HG03280 (cell line): ENCODE data around the gene OGFOD2.
"Not testable (repeated sequence)": the region's sequence is repeated elsewhere in the genome, so short reads cannot be mapped to it uniquely, and the experiment has no call there.

Experiments
- ATAC-seq: cut with Tn5 transposase; IDR thresholded peaks from one replicate; pipeline ENCODE4 v1.9.1; 2021; ENCODE audit warnings: mild to moderate bottlenecking, moderate library complexity; ENCODE audit not compliant: unreplicated experiment

OGFOD2 gene

DNA sequence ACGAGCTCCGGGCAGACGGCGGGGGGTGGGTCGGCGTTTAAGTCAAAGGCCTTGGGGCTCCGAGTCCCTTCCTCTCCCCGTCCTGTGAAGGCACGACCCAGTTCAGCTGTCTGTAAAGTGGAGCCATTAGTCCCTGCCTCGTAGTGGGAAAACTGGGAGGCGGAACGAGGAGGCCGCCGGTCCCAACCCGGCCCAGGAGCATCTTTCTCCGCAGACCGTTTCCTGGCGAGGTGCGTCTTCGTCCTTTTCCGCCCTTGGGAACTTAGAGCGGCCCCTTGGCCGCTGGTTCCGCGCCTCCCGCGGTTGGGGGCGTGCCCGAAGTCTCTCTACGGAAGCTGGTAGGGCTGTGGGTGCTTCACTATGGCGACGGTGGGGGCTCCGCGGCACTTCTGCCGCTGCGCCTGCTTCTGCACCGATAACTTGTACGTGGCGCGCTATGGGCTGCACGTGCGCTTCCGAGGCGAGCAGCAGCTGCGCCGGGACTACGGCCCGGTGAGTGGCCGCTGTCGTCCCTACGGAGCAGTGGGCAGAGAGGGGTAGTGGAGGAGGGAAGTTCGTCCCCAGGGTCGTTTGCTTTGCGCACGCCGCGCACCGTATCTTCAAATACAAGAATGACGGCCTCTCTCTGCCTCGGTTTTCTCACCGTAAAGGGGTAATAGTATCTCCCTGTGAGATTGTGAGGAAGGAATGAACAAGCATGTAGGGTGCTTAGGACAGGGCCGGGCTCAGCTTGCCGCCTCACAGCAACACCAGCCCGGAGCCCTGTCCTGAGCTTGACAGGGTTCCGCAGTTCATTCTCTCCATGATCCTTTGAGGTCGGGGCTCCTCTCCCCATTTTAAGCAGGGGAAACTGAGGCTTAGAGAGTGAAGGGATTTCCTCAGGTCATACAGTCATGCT, at the start of gene OGFOD2:
Gene OGFOD2, plus strand, starts transcription at position 353 of the 898 bp plus-strand sequence. Its CDS starts 8 bp downstream, at position 361.
- peak; percentile 81 for ATAC-seq

DNA sequence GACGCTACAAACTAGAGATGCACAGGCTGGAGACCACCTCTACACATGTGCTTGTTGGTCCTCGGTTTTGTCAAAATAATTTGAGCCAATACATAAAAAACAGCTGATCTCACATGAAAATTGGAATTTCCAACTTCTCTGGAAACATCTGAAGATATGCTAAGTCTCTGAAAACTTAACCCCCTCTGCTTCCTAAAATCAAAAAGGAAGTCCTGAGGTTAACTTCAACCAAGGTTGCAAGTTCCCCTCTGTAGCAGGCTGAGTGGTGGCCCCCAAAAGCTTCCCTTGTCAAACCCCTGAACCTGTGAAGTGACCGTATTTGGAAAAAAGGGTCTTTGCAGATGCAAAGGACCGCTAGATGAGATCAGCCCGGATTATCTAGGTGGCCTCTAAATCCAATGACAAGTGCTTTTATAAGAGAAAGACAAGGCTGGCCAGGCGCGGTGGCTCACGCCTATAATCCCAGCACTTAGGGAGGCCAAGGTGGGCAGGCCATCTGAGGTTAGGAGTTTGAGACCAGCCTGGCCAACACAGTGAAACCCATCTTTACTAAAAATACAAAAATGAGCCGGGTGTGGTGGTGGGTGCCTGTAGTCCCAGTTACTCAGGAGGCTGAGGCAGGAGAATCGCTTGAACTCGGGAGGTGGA, 47.2 kb upstream of the OGFOD2 start:
- no peak for ATAC-seq

DNA sequence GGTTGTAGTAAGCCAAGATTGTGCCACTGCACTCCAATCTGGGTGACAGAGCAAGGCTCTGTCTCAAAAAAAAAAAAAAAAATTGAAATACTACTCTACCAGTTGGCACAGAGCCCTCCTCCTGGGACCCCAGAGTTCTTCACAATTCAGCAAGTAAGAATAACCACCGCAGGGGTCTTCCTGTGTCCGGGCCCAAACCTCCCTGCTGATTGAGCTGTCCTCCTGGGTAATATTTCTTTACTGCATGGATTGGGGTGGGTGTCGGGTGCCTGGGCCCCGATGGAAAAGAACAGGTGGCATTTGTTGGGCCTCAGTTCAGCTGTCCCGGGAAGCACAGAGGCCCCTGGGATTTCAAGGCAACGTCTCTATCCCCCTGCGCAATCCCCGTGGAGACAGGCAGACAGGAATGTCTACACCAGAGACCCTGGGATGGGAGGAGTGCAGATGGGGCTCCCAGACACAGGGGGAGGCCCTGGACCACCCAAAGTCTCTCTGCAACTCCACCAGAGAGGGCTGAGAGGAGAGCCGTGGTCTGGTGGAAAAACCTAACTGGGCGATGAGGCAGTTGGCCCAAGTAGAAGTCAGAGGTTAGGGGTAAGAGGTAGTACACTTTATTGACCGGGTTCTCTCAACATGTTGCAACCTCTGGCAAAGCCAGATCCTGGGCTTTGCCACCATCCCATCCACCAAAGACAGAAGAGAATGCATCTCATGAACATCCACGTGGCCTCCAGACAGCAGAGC, 46.5 kb upstream of the OGFOD2 start:
- ATAC-seq: no peak

DNA sequence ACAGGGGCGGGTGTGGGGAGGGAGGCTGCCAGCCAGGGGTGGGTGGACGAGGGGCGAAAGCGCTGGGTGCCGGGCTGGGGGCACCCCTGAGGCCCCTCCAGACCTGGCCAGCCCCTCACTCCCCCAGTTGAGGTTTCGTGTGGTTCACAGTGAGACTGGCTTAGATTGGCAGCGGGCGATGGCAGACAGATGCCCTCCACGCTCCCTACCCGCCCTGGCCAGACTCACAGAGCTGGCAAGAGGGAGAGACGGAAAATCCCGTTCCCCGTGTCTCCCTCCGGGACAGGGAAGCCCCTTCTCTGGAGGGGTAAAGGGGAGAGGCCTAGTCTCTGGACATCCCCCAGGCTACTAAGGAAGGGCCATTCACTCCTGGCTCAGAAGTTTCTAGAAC, 45.9 kb upstream of the OGFOD2 start:
- no peak for ATAC-seq

DNA sequence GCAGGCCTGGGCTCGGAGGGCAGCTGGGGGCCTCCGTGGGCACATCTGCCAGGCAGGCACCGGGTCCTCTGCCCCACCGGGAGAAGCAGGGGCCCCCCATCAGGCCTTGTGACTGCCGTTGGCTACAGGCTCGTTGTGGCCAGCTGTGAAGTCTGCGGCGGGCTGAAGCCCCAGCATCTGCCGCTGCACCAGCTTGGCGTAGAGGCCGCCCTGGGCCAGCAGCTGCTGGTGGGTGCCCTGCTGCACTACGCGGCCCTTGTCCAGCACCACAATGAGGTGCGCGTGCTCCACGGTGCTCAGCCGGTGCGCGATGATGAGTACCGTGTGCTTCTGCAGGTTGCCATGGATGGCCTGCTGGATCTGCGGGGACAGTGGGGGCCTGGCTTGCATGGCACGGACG, 45.2 kb upstream of the OGFOD2 start:
- ATAC-seq: no peak

DNA sequence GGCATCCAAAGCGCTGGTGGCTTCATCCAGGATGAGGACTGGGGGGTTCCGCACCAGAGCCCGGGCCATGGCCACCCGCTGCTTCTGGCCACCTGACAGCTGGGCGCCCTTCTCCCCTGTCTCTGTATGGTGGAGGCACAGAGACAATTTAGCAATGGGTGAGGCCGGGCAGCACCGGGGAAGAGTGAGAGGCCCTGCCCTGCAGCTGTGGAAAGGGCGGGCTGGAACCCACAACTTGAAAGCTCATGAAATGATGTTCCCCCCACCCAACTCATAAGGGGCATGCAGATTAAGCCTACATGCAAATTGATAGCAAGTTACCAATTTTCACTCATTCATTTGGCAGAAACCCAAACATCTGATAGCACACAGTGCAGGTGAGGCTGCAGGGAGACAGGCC, 42.8 kb upstream of the OGFOD2 start:
- no peak for ATAC-seq

DNA sequence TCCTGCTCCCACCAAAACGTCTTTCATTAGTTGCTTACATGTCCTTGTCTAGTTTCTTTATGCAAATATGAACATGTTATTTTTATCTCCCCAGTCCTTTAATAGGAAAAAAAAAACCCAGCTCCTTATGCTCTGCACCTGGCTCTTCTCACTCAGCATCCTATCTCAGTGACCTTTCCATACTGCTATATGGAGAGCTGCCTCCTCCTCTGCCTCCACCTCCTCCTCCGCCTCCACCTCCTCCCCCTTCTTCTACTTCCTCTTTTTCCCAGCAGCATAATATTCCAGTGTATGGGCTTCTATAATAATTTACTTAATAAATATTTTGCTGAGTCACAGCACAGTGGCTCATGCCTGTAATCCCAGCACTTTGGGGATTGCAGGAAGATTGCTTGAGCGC, 40.3 kb upstream of the OGFOD2 start:
- no peak for ATAC-seq

DNA sequence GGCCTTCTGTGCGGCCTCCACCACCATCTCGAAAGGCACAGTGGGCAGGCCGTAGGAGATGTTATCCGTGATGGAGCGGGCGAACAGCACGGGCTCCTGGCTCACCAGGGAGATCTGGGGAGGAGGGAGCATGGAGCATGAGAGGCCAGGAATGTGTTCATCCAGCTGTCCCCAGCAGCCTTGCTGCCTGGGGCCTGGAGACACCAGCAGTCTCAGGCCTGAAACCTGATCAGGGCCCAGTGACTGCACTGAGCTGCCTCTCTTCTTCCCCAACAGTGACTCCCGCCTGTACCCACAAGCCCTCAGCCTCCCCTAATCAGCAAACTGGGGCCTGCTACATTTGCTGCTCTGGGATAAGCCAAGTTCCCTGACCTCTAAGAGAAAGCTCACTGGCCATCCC, 39.7 kb upstream of the OGFOD2 start:
- ATAC-seq: no peak

DNA sequence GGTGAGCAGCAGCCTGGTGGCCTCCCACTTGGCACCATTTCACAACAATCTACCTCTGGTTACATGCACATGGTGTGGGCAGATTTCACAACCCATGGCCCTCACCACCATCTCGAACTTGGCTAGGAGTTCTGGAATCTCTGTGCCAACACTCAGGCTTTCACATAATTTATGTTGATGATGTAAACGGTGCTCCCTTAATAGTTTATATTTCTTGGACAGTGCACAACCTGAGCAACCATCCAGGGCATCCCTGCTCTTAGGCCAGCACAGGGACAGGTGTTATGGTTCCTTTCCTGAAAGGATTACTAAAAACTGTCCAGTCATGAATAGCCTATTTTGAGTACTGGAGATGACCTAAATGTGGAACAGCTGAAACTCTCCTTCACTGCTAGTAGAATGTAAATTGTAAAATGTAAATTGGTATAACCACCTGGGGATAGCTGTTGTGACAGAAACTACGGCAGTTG, 37.4 kb upstream of the OGFOD2 start:
- no peak for ATAC-seq

DNA sequence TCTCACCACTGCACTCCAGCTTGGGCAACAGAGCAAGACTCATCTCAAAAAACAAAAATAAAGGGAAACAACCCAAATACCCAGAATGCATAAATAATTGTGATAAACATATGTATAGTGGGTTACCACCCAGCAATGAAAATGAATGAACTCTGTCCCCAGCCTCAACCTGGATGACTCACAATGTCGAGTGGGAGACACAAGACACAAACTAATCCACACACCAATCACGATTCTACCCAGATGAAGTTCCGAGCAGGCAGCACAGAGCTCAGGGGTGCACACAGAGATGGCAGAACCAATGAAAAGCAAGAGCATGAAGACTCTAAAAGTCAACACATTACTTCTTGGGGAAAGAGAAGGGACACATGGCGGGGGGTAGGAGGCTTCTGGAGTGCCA, 35.9 kb upstream of the OGFOD2 start:
- ATAC-seq: no peak

DNA sequence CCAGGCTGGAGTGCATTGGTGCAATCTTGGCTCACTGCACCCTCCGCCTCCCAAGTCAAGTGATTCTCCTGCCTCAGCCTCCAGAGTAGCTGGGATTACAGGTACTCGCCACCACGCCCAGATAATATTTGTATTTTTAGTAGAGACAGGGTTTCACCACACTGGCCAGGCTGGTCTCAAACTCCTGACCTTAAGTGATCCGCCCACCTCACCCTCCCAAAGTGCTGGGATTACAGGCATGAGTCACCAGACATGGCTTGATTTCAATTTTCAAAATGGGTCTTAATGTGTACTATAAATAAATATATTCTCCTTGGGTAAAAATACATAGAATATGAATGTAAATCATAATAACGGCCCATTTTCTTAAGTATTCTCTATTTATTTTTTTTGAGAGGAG, 33.7 kb upstream of the OGFOD2 start:
- not testable (repeated sequence) for ATAC-seq

DNA sequence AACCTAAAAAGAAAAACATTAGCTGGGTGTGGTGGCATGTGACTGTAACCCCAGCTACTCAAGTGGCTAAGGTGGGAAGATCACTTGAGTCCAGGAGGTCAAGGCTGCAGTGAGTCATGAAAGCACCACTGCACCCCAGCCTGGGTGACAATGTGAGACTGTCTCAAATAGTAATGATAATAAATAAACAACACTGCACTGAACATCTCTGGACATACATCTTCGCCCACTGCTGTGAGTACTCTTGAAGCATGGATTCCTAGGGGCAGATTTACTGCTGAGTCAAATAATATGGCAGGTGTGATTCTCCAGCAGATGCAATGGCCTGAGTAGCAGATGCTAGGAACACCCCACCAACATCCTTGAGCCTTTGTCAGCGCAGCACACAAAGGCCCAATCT, 32.4 kb upstream of the OGFOD2 start:
- ATAC-seq: no peak

DNA sequence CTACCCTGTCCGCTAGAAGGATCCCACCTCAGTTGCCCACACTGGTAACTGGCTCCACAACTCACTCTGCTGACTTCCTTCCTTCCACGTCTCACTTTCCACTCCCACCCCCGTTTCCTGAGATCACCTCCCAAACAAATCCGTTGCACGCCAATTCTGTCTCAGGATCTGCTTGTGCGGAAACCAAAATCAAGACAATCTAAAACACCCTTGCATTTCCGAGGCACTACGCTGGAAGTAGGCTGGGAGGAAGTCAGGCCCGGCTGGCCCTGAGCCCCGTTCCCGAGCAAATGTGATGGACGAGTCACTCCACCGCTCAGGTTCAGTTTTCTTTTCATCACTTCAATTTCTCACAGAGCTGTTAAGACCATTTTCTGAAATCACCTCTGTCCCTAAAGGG, 31.8 kb upstream of the OGFOD2 start:
- no peak for ATAC-seq

DNA sequence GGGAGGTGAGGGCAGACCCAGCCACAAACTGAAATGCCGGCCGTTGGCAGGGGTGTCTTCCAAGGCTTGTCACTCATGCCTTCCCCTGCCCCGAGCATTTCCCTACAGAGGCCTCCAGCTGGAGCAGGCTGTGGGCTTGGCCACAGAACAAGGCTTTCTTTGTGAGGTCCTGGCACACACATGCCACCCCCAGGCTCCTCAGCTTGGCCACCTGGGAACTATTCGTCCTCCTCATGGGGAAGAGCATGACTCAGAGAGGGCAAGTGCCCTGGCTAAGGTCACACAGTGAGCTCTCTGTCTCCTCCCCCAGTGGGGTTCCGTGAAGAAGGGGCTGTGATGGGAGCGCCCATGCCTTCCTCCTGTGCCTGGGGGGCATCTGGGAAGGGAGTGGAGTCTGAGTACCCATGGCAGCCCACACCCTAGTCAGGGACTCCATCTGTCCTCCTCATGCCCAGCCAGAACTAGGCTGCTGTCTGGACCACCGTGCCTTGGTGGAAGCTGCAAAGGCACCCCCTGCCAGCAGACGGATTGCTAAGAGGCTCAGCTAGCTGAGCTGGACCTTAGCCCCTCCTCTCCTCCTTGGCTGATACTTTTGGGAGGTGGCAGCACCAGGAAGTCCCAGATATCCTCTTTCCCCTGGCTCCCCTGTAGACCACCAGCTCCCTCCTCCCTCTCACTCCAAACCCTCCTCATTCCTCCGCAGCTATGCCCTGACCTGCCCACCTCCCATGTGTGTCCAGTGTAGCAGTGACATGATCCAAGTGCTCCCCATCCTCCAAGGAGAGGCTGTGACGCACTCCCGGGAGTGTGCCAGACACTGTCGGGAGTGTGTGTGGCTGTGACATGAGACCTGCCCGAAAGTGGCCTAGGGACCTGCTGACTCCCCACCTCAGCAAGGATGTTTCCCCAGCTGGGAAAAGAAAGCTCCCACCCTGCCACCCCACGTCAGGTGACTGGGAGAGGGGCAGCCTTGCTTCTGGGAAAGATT, 30.1 kb upstream of the OGFOD2 start:
- ATAC-seq: no peak

DNA sequence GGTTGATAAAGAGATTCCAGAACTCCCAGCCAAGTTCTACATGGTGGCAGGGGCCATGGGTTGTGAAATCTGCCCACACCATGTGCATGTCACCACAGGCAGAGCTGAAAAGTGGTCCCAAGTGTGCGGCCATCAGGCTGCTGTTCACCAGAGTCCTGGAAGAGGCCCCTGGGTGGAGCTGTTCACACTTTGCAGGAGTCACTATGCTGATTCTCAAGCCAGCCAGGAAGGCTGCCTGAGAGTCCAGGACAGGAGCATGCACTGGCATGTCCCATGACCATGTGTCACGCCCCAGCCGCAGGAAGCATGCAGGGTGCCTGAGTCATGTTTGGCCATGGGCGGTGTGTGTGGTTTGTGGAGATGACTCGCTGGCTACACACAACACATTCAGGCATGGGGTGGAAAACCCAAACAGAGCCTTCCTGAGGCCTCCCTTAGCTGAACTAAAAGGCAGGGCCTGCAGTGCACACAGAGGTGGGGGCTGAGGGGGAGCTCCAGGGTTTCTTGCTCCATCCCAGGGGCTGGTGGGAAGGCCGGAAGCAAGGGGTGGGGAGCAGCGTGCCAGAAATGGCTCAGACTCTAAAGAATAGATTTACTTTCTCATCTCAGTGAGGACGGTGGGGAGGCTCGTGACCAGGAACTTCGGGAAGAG, 28.2 kb upstream of the OGFOD2 start:
- ATAC-seq: peak; percentile 54

DNA sequence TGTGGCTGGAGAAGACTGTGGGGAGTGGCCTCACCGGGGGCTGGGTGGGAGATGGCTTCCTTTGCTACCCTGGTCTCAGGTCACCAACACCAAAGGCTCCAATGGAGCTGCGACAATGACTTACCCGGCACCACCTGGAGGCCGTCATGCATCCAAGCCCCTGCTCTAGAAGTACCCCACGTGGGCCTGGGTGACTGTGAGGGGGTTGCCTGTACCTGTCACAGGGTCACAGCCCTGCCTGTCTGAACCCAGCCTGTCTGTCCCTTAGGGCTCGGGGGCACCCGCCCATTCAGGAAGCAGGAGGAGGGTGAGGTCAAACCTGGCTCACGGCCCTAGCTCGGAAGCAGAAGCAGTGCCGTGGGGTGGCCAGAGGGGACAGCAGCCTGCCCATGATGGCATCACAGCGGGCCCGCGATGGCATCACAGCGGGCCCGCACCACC, 27.7 kb upstream of the OGFOD2 start:
- no peak for ATAC-seq

DNA sequence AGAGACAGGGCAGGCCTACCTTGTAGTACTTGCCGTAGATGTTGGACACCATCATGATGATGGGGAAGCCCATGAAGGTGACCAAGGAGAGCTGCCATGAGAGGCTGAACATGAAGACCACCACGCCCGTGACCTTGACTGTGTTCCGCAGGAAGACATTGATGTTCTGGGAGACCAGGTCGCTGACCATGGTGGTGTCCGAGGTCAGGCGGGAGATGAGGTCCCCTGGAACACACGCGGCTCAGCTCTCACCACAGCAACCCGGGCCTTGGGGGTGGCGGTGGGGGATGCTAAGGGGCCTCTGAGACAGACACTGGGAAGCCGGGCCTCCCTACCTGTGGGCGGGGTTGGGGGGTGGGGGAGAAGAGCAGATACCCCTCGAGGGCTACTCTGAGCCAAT, 26.4 kb upstream of the OGFOD2 start:
- no peak for ATAC-seq

DNA sequence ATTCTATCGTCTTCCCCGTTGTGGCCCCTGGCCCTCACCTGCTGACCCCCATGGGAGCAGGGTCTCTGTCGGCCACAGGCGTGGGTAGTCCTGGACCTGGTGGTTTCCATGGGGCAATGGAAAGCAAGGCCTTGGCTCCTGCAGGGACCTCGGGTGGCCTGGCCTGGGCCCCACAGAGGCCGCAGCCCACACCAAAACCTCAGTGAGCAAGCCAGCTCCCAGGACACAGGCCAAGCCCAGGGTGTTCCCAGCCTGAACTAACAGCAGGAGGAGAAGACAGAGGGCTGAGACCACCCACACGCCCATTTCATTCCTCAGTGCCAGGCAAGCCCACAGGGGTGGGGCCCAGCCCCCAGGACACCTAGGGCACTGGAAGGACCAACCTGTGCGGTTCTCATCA, 25.6 kb upstream of the OGFOD2 start:
- no peak for ATAC-seq

DNA sequence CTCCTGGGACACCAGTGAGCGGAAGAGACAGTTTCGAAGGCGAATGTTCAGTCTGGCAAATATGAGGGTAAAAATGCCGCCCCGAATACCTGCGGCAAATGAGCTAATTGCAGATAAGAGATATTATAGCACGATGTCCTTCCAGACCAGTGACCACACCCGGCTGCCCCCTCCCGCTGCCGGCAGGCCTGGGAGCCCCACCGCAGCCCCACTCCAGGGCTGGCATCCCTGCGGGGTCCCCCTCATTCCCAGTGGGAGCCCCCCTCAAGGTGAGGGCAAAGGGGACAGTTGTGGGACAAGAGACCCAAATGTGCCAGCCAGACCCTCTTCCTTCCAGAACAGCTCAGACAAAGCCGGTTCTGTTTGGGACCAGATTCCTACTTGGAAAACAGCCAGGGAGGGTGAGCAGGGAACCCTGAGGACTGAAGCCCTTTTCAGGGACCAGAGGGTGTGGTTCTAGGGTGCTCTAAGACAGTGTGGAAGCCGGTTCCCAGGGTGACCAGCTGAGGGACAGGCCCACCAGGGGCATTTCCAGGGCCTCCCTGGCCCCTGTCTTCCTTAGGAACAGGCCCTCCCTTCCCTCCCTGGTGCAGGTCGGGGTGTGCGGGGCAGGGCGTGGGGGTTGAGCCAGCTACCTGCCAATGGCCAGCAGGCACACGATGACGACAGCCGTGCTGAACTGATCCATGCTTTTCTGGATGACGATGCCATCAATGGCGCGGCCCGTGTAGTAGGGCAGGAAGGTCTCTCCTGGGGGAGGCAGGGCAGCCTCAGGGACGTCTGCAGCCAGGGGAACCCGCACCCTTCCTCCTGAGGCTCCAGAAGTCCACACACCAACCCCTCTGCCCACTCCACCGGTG, 25.0 kb upstream of the OGFOD2 start:
- no peak for ATAC-seq
